Endothelial cell of umbilical vein (primary cell): ENCODE data around the gene DEPDC7.

Source experiments
- EZH2 ChIP-seq: IDR thresholded peaks from 2 replicates; pipeline ENCODE4 v1.6.1; 2012; ENCODE audit warnings: borderline replicate concordance, low read depth, mild to moderate bottlenecking, moderate library complexity, low read length, inconsistent platforms; ENCODE audit not compliant: severe bottlenecking
- FOS ChIP-seq: IDR thresholded peaks from 2 replicates; pipeline ENCODE4 v1.6.1; 2011; ENCODE audit warnings: mild to moderate bottlenecking, low read length, moderate library complexity, borderline replicate concordance; ENCODE audit not compliant: insufficient read depth
- GATA2 ChIP-seq: IDR thresholded peaks from 2 replicates; pipeline ENCODE4 v1.7.0; 2011; ENCODE audit warnings: low read depth, mild to moderate bottlenecking, moderate library complexity, mixed read lengths, low read length; ENCODE audit not compliant: insufficient read length, insufficient read depth
- JUN ChIP-seq: IDR thresholded peaks from 2 replicates; pipeline ENCODE4 v1.6.1; 2011; ENCODE audit warnings: borderline replicate concordance, low read depth; ENCODE audit not compliant: insufficient read length, insufficient read depth
- MYC ChIP-seq: IDR thresholded peaks from one replicate; pipeline ENCODE4 v1.6.1; 2011; ENCODE audit warnings: mild to moderate bottlenecking, low read depth, low read length
- POLR2A ChIP-seq: IDR thresholded peaks from 2 replicates; pipeline ENCODE4 v1.6.1; 2012; ENCODE audit warnings: low read depth, mild to moderate bottlenecking, control low read depth, low read length
- POLR2AphosphoS5 ChIP-seq: IDR thresholded peaks from 2 replicates; pipeline ENCODE4 v1.6.1; 2012; ENCODE audit warnings: low read depth, mild to moderate bottlenecking, control low read depth, low read length, moderate library complexity; ENCODE audit not compliant: insufficient read depth
- TF ChIP-seq, protein P1 (sequence below), 2 donors: IDR thresholded peaks; 1 replicate in 1 of 2; 2 replicates in 1 of 2; pipeline ENCODE4 v1.5.1; 2011; ENCODE audit warnings: low read length in 2 of 2, mild to moderate bottlenecking in 2 of 2, moderate library complexity in 2 of 2, control low read depth in 1 of 2, inconsistent platforms in 1 of 2, low read depth in 1 of 2; ENCODE audit not compliant: insufficient read depth in 1 of 2; ENCODE audit errors: extremely low read depth in 1 of 2
- TF ChIP-seq, protein P2 (sequence below): IDR thresholded peaks from 2 replicates; pipeline ENCODE4 v1.6.1; 2011; ENCODE audit not compliant: insufficient read depth, insufficient read length

DNA sequence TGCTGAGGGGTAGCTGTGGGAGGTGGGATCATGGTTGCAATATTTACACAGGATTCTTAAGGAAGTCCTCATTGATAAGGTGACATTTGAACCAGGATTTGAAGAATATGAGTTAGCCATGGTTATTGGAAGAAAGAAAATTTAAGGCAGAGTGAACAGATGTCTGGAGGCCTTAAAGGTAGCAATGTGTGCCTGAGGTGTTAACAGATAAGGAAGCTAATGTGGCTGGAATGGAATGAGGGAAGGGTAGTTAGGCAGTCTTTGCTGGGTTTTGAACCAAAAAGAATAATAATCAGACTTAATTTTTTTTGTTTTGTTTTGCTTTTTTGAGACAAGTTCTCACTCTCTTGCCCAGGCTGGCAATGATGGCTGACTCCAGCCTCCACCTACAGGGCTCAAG is 9.7 kb upstream of the DEPDC7 start:
- TF ChIP-seq EZH2, result no peak
- TF ChIP-seq POLR2A, result no peak
- TF ChIP-seq, protein P1, sequence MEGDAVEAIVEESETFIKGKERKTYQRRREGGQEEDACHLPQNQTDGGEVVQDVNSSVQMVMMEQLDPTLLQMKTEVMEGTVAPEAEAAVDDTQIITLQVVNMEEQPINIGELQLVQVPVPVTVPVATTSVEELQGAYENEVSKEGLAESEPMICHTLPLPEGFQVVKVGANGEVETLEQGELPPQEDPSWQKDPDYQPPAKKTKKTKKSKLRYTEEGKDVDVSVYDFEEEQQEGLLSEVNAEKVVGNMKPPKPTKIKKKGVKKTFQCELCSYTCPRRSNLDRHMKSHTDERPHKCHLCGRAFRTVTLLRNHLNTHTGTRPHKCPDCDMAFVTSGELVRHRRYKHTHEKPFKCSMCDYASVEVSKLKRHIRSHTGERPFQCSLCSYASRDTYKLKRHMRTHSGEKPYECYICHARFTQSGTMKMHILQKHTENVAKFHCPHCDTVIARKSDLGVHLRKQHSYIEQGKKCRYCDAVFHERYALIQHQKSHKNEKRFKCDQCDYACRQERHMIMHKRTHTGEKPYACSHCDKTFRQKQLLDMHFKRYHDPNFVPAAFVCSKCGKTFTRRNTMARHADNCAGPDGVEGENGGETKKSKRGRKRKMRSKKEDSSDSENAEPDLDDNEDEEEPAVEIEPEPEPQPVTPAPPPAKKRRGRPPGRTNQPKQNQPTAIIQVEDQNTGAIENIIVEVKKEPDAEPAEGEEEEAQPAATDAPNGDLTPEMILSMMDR (IDR thresholded peaks at IDR 0.05; ENCODE audit: extremely low read depth in 1 of 2, insufficient read depth in 1 of 2, low read depth in 1 of 2, low read length in 2 of 2), result no peak
- no peak for TF ChIP-seq POLR2AphosphoS5
- TF ChIP-seq, protein P2, sequence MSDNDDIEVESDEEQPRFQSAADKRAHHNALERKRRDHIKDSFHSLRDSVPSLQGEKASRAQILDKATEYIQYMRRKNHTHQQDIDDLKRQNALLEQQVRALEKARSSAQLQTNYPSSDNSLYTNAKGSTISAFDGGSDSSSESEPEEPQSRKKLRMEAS, result no peak
- no peak for TF ChIP-seq MYC
- no peak for TF ChIP-seq JUN
- TF ChIP-seq FOS, result no peak
- no peak for TF ChIP-seq GATA2
